ENCODE results near the gene EGLN1.
"Not testable (repeated sequence)": the region's sequence is repeated elsewhere in the genome, so short reads cannot be mapped to it uniquely, and the experiment has no call there.

Gene EGLN1

DNA sequence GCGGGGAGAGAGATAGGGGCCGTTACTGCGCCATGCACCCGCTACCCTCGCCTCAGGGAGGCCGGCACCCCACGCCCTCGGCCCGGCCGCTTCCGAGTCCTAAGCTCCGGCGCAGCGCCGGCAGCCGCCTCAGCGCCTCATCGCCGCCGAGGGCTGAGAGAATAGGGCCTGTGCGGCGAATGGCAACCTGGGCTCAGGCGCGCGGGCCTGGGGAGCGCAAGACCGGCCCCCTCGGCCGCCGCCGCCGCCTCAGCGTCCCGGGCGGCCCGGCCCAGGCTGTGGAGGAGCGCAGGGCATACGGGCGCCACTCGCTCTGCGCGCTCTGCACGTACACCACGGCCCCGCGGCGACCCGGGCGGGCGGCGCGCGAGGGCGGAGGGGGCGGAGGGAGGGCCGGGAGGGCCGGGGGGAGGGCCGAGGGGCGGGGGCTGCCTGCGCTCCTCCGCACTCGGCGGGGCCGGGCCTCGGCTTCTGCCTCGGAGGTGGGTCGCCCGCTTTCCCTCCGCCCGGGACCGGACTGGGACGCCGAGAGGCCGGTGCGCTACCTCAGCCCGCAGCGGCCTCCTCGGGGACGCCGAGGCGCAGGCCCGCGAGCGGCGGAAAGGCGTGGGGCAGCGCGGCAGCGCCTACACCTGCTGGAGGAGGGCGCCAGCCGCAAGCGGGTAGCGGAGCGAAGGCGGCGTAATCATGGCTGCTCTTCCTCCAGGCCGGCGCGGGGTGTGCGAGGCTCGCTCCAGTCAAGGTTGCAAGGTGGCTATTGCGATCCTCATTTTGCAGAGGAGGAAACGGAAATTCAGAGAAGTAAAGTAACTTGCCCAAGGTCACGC, at the start of gene EGLN1:
Gene EGLN1, minus strand, starts transcription at position 317 of the 827 bp plus-strand sequence. CDS start 399 bp downstream, outside the sequence.
- H3K9me3 ChIP-seq (ENCODE audit: low read length): no peaks in the 10 kb centered on the region
- H3K27me3 ChIP-seq (ENCODE audit: control insufficient read depth in 1 of 2, insufficient read depth in 2 of 2, low read length in 2 of 2): no peaks in the 10 kb centered on the region
- peaks cover 29% of the 10 kb centered on the region for H3K4me1 ChIP-seq (ENCODE audit: insufficient read depth, low read length)
- H3K27ac ChIP-seq (ENCODE audit: low read depth, low read length): peak within 1 kb of the TSS; percentile 87
- peak within 1 kb of the TSS; percentile 62 to 68 for H3K4me3 ChIP-seq (ENCODE audit: low read depth in 1 of 2, low read length in 2 of 2)
- no peaks in the 10 kb centered on the region for H3K36me3 ChIP-seq (ENCODE audit: insufficient read depth, low read length)
- H3K9ac ChIP-seq (ENCODE audit: low read length): peak within 1 kb of the TSS; percentile 75

DNA sequence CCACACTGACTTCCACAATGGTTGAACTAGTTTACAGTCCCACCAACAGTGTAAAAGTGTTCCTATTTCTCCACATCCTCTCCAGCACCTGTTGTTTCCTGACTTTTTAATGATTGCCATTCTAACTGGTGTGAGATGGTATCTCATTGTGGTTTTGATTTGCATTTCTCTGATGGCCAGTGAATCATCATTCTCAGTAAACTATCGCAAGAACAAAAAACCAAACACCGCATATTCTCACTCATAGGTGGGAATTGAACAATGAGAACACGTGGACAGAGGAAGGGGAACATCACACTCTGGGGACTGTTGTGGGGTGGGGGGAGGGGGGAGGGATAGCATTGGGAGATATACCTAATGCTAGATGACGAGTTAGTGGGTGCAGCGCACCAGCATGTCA, 49.4 kb upstream of the EGLN1 start:
- H3K4me3 ChIP-seq (ENCODE audit: low read depth in 1 of 2, low read length in 2 of 2); H3K4me1 ChIP-seq (ENCODE audit: insufficient read depth, low read length); H3K9me3 ChIP-seq (ENCODE audit: low read length); H3K9ac ChIP-seq (ENCODE audit: low read length); H3K36me3 ChIP-seq (ENCODE audit: insufficient read depth, low read length); H3K27me3 ChIP-seq (ENCODE audit: control insufficient read depth in 1 of 2, insufficient read depth in 2 of 2, low read length in 2 of 2); H3K27ac ChIP-seq (ENCODE audit: low read depth, low read length): not testable (repeated sequence)

DNA sequence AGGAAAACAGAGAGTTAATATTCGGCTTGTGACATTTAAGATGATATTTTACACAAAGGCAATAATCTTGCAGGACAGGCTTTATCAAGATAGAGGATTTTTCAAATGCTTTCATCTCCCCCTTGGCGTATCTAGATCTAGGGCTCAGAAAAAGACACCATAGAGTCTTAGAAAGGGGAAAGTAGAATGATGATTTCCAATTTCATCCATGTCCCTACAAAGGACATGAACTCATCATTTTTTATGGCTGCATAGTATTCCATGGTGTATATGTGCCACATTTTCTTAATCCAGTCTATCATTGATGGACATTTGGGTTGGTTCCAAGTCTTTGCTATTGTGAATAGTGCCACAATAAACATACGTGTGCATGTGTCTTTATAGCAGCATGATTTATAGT, 48.9 kb upstream of the EGLN1 start:
- H3K4me1 ChIP-seq (ENCODE audit: insufficient read depth, low read length); H3K27me3 ChIP-seq (ENCODE audit: control insufficient read depth in 1 of 2, insufficient read depth in 2 of 2, low read length in 2 of 2); H3K9ac ChIP-seq (ENCODE audit: low read length); H3K36me3 ChIP-seq (ENCODE audit: insufficient read depth, low read length); H3K27ac ChIP-seq (ENCODE audit: low read depth, low read length); H3K9me3 ChIP-seq (ENCODE audit: low read length); H3K4me3 ChIP-seq (ENCODE audit: low read depth in 1 of 2, low read length in 2 of 2): not testable (repeated sequence)

DNA sequence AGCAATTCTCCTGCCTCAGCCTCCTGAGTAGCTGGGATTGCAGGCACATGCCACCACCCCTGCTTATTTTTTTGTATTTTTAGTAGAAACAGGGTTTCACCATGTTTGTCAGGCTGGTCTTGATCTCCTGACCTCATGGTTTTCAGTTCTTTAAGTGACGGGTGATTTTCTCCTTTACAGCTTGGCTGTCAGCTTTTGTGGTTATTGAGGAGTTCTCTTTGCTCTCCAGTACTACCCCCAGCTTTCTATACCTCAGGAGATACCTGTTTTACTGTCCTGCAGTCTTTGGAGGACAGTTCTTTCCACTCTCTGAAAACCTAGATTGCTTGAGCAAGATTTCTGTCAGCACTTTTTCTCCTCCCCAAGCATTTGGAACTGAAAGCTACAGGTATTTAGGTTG, 45.9 kb upstream of the EGLN1 start:
- no peak overlapping the region for H3K27ac ChIP-seq (ENCODE audit: low read depth, low read length)

DNA sequence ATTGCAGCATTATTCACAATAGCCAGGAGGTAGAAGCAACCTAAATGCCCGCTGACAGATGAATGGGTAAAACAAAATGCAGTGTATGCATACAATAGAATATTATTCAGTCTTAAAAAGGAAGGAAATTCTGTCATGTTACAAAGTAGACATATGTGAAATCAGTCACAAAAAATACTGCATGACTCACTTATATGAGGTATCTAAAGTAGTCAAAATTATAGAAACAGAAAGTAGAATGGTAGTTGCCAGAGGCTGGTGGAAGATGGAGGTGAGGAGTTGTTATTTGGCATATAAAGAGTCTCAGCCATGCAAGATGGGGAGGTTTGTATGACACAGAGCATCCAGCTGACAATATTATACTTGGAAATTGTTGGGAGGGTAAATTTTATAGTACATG, 43.0 kb upstream of the EGLN1 start:
- Histone ChIP-seq H3K9ac (ENCODE audit: low read length) (no peak overlapping the region), H3K9me3 (ENCODE audit: low read length) (no peaks in the 10 kb centered on the region), H3K27me3 (ENCODE audit: control insufficient read depth in 1 of 2, insufficient read depth in 2 of 2, low read length in 2 of 2) (no peaks in the 10 kb centered on the region), H3K27ac (ENCODE audit: low read depth, low read length) (no peak overlapping the region), H3K36me3 (ENCODE audit: insufficient read depth, low read length) (no peaks in the 10 kb centered on the region), H3K4me1 (ENCODE audit: insufficient read depth, low read length) (no peaks in the 10 kb centered on the region), H3K4me3 (ENCODE audit: low read depth in 1 of 2, low read length in 2 of 2) (no peak overlapping the region)

More for the DNA sequence above, 45.9 kb upstream of the EGLN1 start:
- H3K9me3 ChIP-seq (ENCODE audit: low read length): no peaks in the 10 kb centered on the region
- no peak overlapping the region for H3K9ac ChIP-seq (ENCODE audit: low read length)
- no peaks in the 10 kb centered on the region for H3K27me3 ChIP-seq (ENCODE audit: control insufficient read depth in 1 of 2, insufficient read depth in 2 of 2, low read length in 2 of 2)
- H3K4me3 ChIP-seq (ENCODE audit: low read depth in 1 of 2, low read length in 2 of 2): no peak overlapping the region
- no peaks in the 10 kb centered on the region for H3K36me3 ChIP-seq (ENCODE audit: insufficient read depth, low read length)
- H3K4me1 ChIP-seq (ENCODE audit: insufficient read depth, low read length): no peaks in the 10 kb centered on the region

DNA sequence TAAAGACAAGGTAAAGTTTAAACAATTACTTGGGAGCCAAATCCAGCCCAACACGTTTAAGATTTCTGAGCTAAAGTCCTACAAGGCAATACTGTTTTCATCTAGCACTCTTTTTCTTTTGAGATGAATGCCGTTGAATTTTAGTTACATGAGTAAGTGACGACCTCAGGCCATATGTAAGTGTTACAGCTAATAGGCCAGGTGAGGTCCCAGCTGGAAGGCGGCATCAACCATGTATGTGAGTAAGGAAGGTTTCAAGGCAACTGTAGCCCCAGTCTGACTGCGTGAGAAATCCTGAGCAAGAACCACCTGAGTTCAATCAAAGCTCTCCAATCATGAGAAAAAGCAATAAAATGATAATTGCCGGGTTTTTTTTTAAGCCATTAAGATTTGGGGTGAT, 41.5 kb upstream of the EGLN1 start:
- Histone ChIP-seq H3K36me3 (ENCODE audit: insufficient read depth, low read length) (no peaks in the 10 kb centered on the region), H3K9ac (ENCODE audit: low read length) (no peak overlapping the region), H3K4me1 (ENCODE audit: insufficient read depth, low read length) (no peaks in the 10 kb centered on the region), H3K4me3 (ENCODE audit: low read depth in 1 of 2, low read length in 2 of 2) (no peak overlapping the region), H3K27me3 (ENCODE audit: control insufficient read depth in 1 of 2, insufficient read depth in 2 of 2, low read length in 2 of 2) (no peaks in the 10 kb centered on the region), H3K27ac (ENCODE audit: low read depth, low read length) (no peak overlapping the region), H3K9me3 (ENCODE audit: low read length) (no peaks in the 10 kb centered on the region)

DNA sequence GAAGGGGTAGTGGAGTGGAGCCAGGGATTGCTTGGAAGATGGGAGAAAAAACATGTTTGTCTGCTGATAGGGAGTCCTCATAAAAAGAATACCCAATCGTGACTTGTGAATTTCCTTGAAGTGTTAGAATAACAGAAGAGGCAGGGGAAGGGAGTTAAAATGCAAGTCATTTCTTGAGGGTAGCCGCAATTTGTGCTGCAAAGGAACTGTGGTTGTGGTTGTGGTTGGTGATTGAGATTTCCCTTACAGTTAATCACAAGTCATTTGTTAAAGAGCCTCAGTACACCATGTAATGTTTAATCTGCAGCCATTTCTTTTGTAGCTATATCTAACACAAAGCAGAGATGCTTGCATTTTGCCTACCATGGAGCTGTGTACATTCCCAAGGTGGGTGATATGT, 38.5 kb upstream of the EGLN1 start:
- Histone ChIP-seq H3K4me3 (ENCODE audit: low read depth in 1 of 2, low read length in 2 of 2) (no peak overlapping the region), H3K36me3 (ENCODE audit: insufficient read depth, low read length) (no peaks in the 10 kb centered on the region), H3K9ac (ENCODE audit: low read length) (no peak overlapping the region), H3K27me3 (ENCODE audit: control insufficient read depth in 1 of 2, insufficient read depth in 2 of 2, low read length in 2 of 2) (no peaks in the 10 kb centered on the region), H3K27ac (ENCODE audit: low read depth, low read length) (no peak overlapping the region), H3K9me3 (ENCODE audit: low read length) (no peaks in the 10 kb centered on the region), H3K4me1 (ENCODE audit: insufficient read depth, low read length) (no peaks in the 10 kb centered on the region)

DNA sequence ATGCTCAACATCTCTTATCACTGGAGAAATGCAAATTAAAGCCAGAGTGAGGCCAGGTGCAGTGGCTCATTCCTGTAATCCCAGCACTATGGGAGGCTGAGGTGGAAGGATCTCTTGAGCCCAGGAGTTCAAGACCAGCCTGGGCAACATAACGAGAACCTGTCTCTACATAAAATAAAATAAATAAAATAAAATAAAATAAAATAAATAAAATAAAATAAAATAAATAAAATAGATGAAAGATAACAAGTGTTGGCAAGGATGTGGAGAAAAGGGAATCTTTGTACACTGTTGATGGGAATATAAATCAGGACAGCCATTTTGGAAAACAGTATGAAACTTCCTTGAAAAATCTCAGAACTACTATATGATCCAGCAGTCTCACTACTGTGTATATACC, 37.4 kb upstream of the EGLN1 start:
- H3K36me3 ChIP-seq (ENCODE audit: insufficient read depth, low read length); H3K27ac ChIP-seq (ENCODE audit: low read depth, low read length); H3K9me3 ChIP-seq (ENCODE audit: low read length); H3K4me3 ChIP-seq (ENCODE audit: low read depth in 1 of 2, low read length in 2 of 2); H3K27me3 ChIP-seq (ENCODE audit: control insufficient read depth in 1 of 2, insufficient read depth in 2 of 2, low read length in 2 of 2); H3K9ac ChIP-seq (ENCODE audit: low read length); H3K4me1 ChIP-seq (ENCODE audit: insufficient read depth, low read length): not testable (repeated sequence)

DNA sequence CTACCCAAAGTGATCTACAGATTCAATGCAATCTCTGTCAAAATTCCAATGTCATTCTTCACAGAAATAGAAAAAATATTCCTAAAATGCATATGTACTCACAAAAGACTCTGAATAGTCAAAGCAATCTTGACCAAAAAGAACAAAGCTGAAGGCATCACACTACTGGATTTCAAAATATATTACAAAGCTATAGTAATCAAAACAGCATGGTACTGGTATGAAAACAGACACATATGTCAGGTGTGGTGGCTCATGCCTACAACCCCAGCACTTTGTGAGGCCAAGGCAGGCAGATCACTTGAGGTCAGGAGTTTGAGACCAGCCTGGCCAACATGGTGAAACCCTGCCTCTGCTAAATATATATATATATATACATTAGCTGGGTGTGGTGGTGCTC, 35.9 kb upstream of the EGLN1 start:
- not testable (repeated sequence) for H3K36me3 ChIP-seq (ENCODE audit: insufficient read depth, low read length); H3K27me3 ChIP-seq (ENCODE audit: control insufficient read depth in 1 of 2, insufficient read depth in 2 of 2, low read length in 2 of 2); H3K27ac ChIP-seq (ENCODE audit: low read depth, low read length); H3K4me3 ChIP-seq (ENCODE audit: low read depth in 1 of 2, low read length in 2 of 2); H3K9ac ChIP-seq (ENCODE audit: low read length); H3K9me3 ChIP-seq (ENCODE audit: low read length); H3K4me1 ChIP-seq (ENCODE audit: insufficient read depth, low read length)

DNA sequence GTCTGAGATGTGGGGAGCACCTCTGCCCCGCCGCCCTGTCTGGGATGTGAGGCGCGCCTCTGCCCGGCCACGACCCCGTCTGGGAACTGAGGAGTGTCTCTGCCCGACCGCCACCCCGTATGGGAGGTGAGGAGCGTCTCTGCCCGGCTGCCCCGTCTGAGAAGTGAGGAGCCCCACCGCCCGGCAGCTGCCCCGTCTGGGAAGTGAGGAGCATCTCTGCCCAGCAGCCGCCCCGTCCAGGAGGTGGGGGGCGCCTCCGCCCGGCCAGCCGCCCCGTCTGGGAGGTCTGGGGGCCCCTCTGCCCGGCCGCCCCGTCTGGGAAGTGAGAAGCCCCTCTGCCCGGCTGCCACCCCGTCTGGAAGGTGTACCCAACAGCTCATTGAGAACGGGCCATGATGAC, 32.0 kb upstream of the EGLN1 start:
- not testable (repeated sequence) for H3K4me3 ChIP-seq (ENCODE audit: low read depth in 1 of 2, low read length in 2 of 2); H3K36me3 ChIP-seq (ENCODE audit: insufficient read depth, low read length); H3K27me3 ChIP-seq (ENCODE audit: control insufficient read depth in 1 of 2, insufficient read depth in 2 of 2, low read length in 2 of 2); H3K27ac ChIP-seq (ENCODE audit: low read depth, low read length); H3K9me3 ChIP-seq (ENCODE audit: low read length); H3K9ac ChIP-seq (ENCODE audit: low read length); H3K4me1 ChIP-seq (ENCODE audit: insufficient read depth, low read length)

DNA sequence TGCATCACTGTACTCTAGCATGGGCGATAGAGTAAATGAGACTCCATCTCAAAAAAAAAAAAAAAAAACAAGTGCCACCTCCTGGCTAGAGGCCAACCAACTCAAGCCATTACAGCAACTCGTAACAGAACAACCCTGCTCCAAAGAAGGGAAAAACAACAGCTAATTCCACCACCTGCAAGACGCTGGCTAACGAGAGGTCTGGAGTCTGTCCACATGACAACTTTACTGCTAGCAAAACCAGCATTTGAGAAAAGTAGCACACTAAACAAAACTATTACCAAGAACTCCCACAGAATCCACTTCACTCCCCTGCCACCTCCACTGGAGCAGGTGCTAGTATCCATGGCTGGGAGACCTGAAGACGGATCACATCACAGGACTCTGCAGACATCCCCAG, 24.1 kb upstream of the EGLN1 start:
- Histone ChIP-seq H3K4me1 (ENCODE audit: insufficient read depth, low read length) (no peaks in the 10 kb centered on the region), H3K4me3 (ENCODE audit: low read depth in 1 of 2, low read length in 2 of 2) (no peak overlapping the region), H3K9me3 (ENCODE audit: low read length) (peaks cover 5% of the 10 kb centered on the region), H3K36me3 (ENCODE audit: insufficient read depth, low read length) (no peaks in the 10 kb centered on the region), H3K27ac (ENCODE audit: low read depth, low read length) (no peak overlapping the region), H3K9ac (ENCODE audit: low read length) (no peak overlapping the region), H3K27me3 (ENCODE audit: control insufficient read depth in 1 of 2, insufficient read depth in 2 of 2, low read length in 2 of 2) (no peaks in the 10 kb centered on the region)

DNA sequence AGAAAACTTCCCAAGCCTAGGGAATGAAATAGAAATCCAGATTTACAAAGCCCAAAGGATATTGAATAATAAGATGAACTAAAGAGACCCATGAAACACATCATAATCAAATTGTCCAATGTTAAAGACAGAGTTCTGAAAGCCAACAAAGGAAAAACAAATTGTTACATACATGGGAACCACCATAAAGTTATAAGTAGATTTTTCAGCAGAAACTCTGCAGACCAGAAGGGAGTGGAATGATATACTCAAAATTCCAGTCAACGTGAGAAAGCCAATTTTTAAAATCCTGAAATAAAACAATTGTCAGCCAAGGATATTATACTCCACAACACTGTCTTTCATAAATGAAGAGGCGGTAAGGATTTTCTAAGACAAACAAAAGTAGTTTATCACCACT, 22.0 kb upstream of the EGLN1 start:
- no peak overlapping the region for H3K4me3 ChIP-seq (ENCODE audit: low read depth in 1 of 2, low read length in 2 of 2)
- no peak overlapping the region for H3K9ac ChIP-seq (ENCODE audit: low read length)
- H3K27ac ChIP-seq (ENCODE audit: low read depth, low read length): no peak overlapping the region
- no peaks in the 10 kb centered on the region for H3K4me1 ChIP-seq (ENCODE audit: insufficient read depth, low read length)
- H3K9me3 ChIP-seq (ENCODE audit: low read length): peaks cover 5% of the 10 kb centered on the region
- no peaks in the 10 kb centered on the region for H3K27me3 ChIP-seq (ENCODE audit: control insufficient read depth in 1 of 2, insufficient read depth in 2 of 2, low read length in 2 of 2)
- H3K36me3 ChIP-seq (ENCODE audit: insufficient read depth, low read length): no peaks in the 10 kb centered on the region
